ENCODE results near the gene OR10H2.
"Not testable (repeated sequence)": the region's sequence is repeated elsewhere in the genome, so short reads cannot be mapped to it uniquely, and the experiment has no call there.

OR10H2 gene

GRCh38 chr19:15774159-15774558 is 46.3 kb downstream of the OR10H2 start:
- not testable (repeated sequence) for DNase-seq

- no peak for DNase-seq
Measured at GRCh38 chr19:15775249-15775648, 47.4 kb downstream of the OR10H2 start.

GRCh38 chr19:15776264-15776663 is 48.4 kb downstream of the OR10H2 start:
- DNase-seq: no peak

- no peak for DNase-seq
Measured at GRCh38 chr19:15776991-15777970, 49.5 kb downstream of the OR10H2 start.
